ENCODE data around the gene ENTPD2. TPM values are rescaled to one million over a fixed set of nuclear protein-coding genes. Genes with fewer than 3 reads are reported as not detected.
"Not testable (repeated sequence)": the region's sequence is repeated elsewhere in the genome, so short reads cannot be mapped to it uniquely, and the experiment has no call there.

Gene ENTPD2
- total RNA-seq, 1 experiment from 2014 or later, result 4.0 TPM

DNA sequence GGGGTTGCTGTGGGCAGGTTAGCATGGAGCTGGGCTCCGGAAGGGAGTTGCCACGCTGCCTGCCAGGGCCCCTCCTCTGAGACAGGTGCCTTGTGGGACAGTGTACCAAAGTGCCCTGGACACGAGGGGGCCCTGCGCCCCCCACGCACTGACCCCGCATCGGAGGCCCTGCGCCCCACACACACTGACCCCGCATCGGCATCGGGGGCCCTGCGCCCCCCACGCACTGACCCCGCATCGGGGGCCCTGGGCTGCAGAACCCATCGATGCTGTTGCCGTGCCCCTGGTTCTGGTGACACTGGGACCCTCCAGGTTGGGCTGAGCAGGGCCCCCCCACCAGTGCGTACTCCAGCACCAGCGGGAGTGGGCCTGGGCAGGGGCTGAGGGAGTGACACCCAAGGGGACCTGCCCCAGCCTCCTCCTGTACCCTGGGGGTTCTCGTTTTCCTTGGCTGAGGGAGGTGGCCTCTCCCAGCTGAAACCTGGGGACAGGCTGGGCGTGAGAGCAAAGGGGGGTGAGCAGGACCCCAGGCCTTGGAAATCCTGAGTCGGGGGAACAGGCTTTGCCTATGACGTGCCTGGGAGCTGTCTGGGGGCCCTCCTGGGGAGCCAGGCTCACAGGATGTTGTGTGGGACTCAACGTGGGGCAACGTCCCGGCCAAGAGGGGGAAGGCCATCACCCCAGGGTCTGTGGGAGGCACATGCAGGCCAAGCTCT lies 9.6 kb upstream of the ENTPD2 start:
- Histone ChIP-seq H3K18ac (ENCODE audit: insufficient read length, low read depth, low read length) (no peak overlapping the region), H3K9me3 (ENCODE audit: control insufficient read depth, low read depth, low read length) (no peaks in the 10 kb centered on the region), H2AFZ (ENCODE audit: low read length) (no peak overlapping the region), H3K4ac (ENCODE audit: low read depth, low read length) (no peak overlapping the region), H3K4me2 (ENCODE audit: insufficient read depth, insufficient read length, low read length) (no peak overlapping the region), H3K4me1 (ENCODE audit: insufficient read depth, low read length) (no peaks in the 10 kb centered on the region), H2BK20ac (ENCODE audit: low read depth, low read length, poor library complexity, severe bottlenecking) (no peak overlapping the region), H2BK120ac (ENCODE audit: low read depth, low read length, poor library complexity, severe bottlenecking) (no peak overlapping the region), H3K27me3 (ENCODE audit: insufficient read depth, low read length) (no peaks in the 10 kb centered on the region), H3K79me1 (ENCODE audit: insufficient read depth, low read depth, low read length, poor library complexity, severe bottlenecking) (no peaks in the 10 kb centered on the region), H2BK5ac (ENCODE audit: insufficient read length, low read length) (no peak overlapping the region), H3K79me2 (ENCODE audit: insufficient read depth, low read length) (no peaks in the 10 kb centered on the region), H3K56ac (ENCODE audit: insufficient read length, low read depth, low read length) (no peak overlapping the region), H4K5ac (ENCODE audit: insufficient read length, low read depth, low read length) (no peak overlapping the region), H2BK15ac (ENCODE audit: low read depth, low read length) (no peak overlapping the region), H3K23me2 (ENCODE audit: insufficient read length, low read depth, low read length, poor library complexity, severe bottlenecking) (no peaks in the 10 kb centered on the region), H3K14ac (ENCODE audit: insufficient read depth, low read length) (no peak overlapping the region), H4K91ac (ENCODE audit: insufficient read length, low read depth, low read length) (no peak overlapping the region), H3K23ac (ENCODE audit: insufficient read length, low read depth, low read length) (no peak overlapping the region), H4K20me1 (ENCODE audit: control insufficient read depth, insufficient read depth, insufficient read length) (peaks cover 3% of the 10 kb centered on the region), H3K9ac (ENCODE audit: extremely low read depth, insufficient read length, low read length) (no peak overlapping the region), H3T11ph (ENCODE audit: low read length) (no peak overlapping the region), H4K8ac (replicated peaks; ENCODE audit: insufficient read length, low read depth, low read length) (no peak overlapping the region), H2BK12ac (ENCODE audit: insufficient read length, low read depth, low read length) (no peak overlapping the region), H3K27ac (ENCODE audit: insufficient read length, low read depth, low read length) (no peak overlapping the region), H2AK5ac (ENCODE audit: insufficient read length, low read length) (no peak overlapping the region)
- no peak overlapping the region for H3K4me3 Mint-ChIP-seq
- TF ChIP-seq, protein P1, sequence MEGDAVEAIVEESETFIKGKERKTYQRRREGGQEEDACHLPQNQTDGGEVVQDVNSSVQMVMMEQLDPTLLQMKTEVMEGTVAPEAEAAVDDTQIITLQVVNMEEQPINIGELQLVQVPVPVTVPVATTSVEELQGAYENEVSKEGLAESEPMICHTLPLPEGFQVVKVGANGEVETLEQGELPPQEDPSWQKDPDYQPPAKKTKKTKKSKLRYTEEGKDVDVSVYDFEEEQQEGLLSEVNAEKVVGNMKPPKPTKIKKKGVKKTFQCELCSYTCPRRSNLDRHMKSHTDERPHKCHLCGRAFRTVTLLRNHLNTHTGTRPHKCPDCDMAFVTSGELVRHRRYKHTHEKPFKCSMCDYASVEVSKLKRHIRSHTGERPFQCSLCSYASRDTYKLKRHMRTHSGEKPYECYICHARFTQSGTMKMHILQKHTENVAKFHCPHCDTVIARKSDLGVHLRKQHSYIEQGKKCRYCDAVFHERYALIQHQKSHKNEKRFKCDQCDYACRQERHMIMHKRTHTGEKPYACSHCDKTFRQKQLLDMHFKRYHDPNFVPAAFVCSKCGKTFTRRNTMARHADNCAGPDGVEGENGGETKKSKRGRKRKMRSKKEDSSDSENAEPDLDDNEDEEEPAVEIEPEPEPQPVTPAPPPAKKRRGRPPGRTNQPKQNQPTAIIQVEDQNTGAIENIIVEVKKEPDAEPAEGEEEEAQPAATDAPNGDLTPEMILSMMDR (conservative IDR thresholded peaks at IDR 0.05), result no peak
- peaks cover 7 to 11% of the 10 kb centered on the region in 2 experiments for H3K4me1 Mint-ChIP-seq
- H3K9me3 Mint-ChIP-seq, result no peaks in the 10 kb centered on the region
- H3K27ac Mint-ChIP-seq, result no peak overlapping the region; a peak in 1 of 7 replicates
- H3K27me3 Mint-ChIP-seq (ENCODE audit: low read depth), result peaks cover 8% of the 10 kb centered on the region
- peaks cover 0 to 5% (median 4%) of the 10 kb centered on the region in 3 experiments; a peak in 4 of 7 replicates for H3K36me3 Mint-ChIP-seq (ENCODE audit: insufficient read depth in 1 of 3, low read depth in 3 of 3)
- WGBS (ENCODE audit: extremely low coverage, insufficient read length, low lambda C conversion rate), result no CpG with 5 or more reads among the region's 26 CpGs
- no peak for DNase-seq

DNA sequence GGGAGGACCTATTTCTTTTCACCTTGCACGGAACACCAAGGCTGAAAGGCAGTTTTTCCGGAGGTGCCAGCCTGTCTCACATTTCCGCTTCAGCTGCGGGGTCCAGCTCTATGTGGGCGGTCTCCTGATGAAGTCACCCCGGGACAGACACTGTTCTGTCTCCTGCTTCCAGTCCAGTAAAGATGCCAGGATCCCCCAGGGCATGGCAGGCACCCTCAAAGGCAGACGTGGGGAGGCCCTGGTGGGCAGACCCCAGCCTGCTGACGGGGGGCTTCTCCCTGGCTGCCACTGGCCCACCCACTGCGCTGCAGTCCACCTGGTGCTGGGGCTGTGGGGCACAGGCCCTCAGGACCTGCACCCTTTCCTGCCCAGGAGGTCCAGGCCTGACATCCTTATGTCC lies 8.9 kb upstream of the ENTPD2 start:
- not testable (repeated sequence) for H3K9ac ChIP-seq (ENCODE audit: extremely low read depth, insufficient read length, low read length); H3T11ph ChIP-seq (ENCODE audit: low read length); H2BK20ac ChIP-seq (ENCODE audit: low read depth, low read length, poor library complexity, severe bottlenecking); H2BK12ac ChIP-seq (ENCODE audit: insufficient read length, low read depth, low read length); H3K14ac ChIP-seq (ENCODE audit: insufficient read depth, low read length); H3K27me3 ChIP-seq (ENCODE audit: insufficient read depth, low read length); H4K5ac ChIP-seq (ENCODE audit: insufficient read length, low read depth, low read length); H3K27ac Mint-ChIP-seq; H4K8ac ChIP-seq (replicated peaks; ENCODE audit: insufficient read length, low read depth, low read length); H3K4ac ChIP-seq (ENCODE audit: low read depth, low read length); H2AFZ ChIP-seq (ENCODE audit: low read length); H3K27ac ChIP-seq (ENCODE audit: insufficient read length, low read depth, low read length); H3K27me3 Mint-ChIP-seq (ENCODE audit: low read depth); H3K56ac ChIP-seq (ENCODE audit: insufficient read length, low read depth, low read length); H3K4me1 ChIP-seq (ENCODE audit: insufficient read depth, low read length); H3K4me1 Mint-ChIP-seq; H3K4me2 ChIP-seq (ENCODE audit: insufficient read depth, insufficient read length, low read length); H2AK5ac ChIP-seq (ENCODE audit: insufficient read length, low read length); H4K20me1 ChIP-seq (ENCODE audit: control insufficient read depth, insufficient read depth, insufficient read length); H2BK120ac ChIP-seq (ENCODE audit: low read depth, low read length, poor library complexity, severe bottlenecking); H3K18ac ChIP-seq (ENCODE audit: insufficient read length, low read depth, low read length); H2BK5ac ChIP-seq (ENCODE audit: insufficient read length, low read length); H3K36me3 Mint-ChIP-seq (ENCODE audit: insufficient read depth in 1 of 3, low read depth in 3 of 3); H3K9me3 ChIP-seq (ENCODE audit: control insufficient read depth, low read depth, low read length); H3K9me3 Mint-ChIP-seq; H2BK15ac ChIP-seq (ENCODE audit: low read depth, low read length); H3K79me1 ChIP-seq (ENCODE audit: insufficient read depth, low read depth, low read length, poor library complexity, severe bottlenecking); DNase-seq; H3K79me2 ChIP-seq (ENCODE audit: insufficient read depth, low read length); H3K4me3 Mint-ChIP-seq; H4K91ac ChIP-seq (ENCODE audit: insufficient read length, low read depth, low read length); H3K23ac ChIP-seq (ENCODE audit: insufficient read length, low read depth, low read length); H3K23me2 ChIP-seq (ENCODE audit: insufficient read length, low read depth, low read length, poor library complexity, severe bottlenecking)
- WGBS (ENCODE audit: extremely low coverage, insufficient read length, low lambda C conversion rate), result no CpG with 5 or more reads among the region's 9 CpGs

Data from H9 (cell line).